ENCODE results near the gene ZDHHC19. TPM values are rescaled to one million over a fixed set of nuclear protein-coding genes. Genes with fewer than 3 reads are reported as not detected.
"Not testable (repeated sequence)": the region's sequence is repeated elsewhere in the genome, so short reads cannot be mapped to it uniquely, and the experiment has no call there.

The ZDHHC19 gene
- polyA plus RNA-seq, 12 donors, result 0.16 to 0.31 (median 0.30) TPM; not detected in 9

- no peak for DNase-seq
These were observed 14.7 kb upstream of the ZDHHC19 start for GRCh38 chr3:196225763-196226364.

DNA sequence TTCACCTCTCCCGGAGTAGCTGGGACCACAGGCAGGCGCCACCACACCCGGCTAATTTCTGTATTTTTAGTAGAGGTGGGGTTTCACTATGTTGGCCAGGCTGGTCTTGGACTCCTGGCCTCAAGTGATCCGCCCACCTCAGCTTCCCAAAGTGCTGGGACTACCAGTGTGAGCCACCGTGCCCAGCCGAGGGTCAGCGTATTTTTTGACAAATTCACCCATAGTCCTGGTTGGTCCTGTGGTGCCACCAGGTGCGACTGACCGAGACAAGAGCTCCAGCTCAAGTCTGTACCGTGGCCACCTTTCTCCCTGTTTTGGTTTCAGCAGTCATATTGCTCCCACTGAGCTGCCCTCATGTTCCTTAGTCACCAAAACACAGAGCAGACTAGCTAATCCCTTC, 13.9 kb upstream of the ZDHHC19 start:
- DNase-seq, result no peak

DNA sequence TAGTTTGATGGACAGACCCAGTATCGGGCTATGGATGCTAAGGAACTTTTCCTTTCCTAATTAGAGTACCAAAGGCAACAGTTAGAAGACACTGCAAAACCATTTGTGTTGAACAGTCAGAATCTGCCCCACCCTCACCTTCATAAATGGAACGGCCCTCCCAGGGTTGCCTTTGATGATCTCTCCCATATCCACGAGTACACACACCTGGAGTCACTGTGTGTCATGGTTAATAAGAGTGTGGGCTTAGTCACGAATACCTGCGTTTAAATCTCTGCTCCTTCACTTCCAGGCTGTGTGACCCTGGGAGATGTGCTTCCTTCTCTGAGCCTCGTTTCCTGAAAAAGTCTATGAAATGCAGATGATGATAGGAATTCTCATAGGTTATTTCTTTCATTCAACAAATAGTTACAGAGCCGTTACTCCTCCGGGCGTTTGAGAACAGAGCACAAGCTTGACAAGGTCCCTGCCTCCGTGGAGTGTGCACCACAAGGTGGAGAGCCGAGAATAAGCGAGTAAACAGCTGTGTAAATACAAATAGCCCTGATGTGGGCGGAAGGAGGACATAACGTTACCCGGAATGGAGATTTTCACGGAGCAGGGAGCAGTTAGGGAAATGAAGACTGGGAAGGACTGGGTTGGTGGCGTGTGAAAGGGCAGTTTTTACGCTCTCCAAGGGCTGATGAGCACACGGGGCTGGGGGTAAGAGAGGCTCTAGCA, 11.8 kb upstream of the ZDHHC19 start:
- no peak for DNase-seq

DNA sequence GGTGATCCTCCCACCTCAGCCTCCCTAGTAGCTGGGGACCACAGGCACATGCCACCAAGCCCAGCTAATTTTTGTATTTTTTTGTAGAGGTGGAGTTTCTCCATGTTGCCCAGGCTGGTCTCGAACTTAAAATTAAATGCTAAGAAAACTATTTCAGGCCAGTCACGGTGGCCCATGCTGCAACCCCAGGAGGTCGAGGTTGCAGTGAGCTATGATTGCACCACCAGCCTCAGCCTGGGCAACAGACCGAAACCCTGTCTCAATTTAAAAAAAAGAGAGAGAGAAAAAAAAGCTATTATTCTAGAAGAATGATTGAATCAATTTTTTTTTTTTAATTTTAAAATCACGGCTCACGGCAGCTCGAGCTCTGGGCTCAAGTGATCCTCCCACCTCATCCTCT, 9.8 kb upstream of the ZDHHC19 start:
- DNase-seq, result no peak

DNA sequence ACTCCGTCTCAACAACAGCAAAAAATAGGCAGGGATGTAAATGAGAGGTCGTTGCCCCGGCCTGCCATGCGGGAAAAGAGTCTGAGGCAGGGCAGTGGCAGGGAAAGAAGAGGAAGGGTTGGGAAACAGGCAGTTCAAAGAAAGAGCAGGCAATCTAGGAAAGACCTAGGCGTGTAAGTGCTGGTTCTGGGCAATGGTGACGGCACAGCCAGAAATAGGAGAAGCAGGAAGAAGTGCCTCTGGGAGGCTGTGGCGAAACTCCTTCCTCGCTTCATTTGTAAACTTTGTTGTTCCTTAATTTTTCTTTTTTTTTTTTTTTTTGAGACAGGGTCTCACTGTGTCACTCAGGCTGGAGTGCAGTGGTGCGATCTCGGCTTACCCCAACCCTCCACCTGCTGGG, 9.4 kb upstream of the ZDHHC19 start:
- no peak for DNase-seq

GRCh38 chr3:196219970-196220311, 8.7 kb upstream of the ZDHHC19 start:
- DNase-seq, result no peak

DNA sequence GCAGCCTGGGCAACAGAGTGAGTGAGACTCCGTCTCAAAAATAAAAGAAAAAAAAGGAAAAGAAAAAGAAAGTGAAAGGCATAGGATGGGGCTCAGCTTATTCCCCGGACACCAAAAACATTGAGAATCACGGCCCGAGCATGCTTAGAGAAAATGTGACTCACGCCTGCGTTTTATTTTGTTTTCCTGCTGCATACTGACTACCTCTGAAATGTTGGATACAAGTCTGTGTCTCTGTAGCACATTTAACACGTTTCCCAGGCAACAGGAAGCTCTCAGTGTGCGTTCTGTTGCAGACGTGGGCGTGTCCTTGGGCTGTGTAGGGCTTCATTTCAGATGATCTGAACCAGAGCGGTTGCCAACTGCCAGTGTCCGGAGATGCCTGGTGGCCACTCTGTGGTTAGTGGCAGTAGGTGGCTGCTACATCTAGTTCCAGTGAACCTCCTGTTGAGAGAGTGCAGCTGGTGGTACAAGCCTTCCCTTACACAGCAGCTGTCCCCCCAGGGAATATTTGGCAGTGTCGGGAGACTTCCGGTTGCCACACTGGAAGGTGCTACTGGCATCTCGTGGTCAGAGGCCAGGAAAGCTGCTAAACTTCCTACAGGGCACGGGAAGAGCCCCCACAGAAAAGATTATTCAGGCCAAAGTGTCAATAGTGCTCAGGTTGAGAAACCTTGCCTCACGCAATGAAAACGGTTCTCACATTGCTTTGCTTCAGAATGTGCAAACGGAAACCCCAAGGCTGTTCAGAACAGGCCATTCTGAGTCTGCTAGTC, 8.2 kb upstream of the ZDHHC19 start:
- peak; percentile 66 for DNase-seq

GRCh38 chr3:196218155-196218712, 7.0 kb upstream of the ZDHHC19 start:
- DNase-seq, result no peak

DNA sequence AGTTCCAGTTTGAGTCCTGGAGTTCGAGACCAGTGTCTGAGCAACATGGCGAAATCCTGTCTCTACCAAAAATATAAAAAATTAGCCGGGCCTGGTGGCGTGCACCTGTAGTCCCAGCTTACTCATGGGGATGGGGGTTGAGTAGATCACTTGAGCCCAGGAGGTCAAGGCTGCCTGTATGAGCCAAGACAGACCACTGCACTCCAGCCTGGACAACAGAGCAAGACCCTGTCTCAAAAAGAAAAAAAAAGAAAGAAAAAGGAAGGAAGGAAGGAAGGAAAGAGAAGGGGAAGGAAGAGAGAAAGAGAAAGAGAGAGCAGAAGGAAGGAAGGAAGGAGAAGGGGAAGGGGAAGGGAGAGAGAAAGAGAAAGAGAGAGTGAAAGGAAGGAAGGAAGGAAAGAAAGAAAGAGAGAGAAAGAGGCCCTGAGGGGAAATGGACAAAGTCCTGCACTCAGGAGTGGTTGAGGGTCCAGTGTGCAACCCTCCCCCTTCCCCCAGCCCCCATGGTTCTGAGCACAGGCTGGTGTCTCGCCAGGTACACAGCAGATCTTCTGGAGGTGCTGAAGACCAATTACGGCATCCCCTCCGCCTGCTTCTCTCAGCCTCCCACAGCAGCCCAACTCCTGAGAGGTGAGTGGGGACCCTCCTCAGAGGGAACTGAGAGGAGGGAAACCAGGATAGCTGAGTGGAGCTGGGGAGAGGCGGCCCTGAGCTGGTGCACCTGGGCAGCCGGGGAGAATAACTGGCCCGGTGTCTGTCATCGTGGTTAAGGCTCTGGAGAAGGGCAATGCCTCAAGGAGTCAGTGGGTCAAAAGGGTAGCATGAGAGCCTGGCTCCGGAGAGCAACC, 6.3 kb upstream of the ZDHHC19 start:
- DNase-seq, result no peak

DNA sequence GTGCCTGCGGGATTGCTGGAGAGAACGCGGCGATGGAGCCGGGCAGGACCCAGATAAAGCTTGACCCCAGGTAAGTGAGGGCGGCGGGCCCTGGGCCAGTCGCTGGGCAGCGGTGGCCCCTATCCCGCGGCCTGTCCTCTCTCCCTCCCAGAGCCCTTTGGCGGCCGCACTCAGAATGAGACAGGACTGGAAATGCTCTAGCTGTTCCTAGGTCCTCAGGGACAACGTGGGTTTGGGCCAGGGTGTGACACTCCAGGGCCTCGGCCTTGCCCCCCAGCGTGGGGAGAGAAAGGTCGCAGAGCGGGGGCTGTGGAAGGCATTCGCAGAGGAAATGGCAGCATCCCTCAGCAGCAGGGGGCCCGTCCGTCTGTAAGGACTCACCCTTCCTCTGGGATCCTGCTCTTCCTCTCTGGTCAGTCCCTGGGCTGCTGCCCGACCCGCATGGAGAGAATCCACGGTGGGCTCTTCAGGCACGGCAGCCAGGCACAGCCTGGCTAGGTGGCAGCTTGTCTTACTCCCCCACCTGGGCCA, 5.5 kb upstream of the ZDHHC19 start:
- no peak for DNase-seq

DNA sequence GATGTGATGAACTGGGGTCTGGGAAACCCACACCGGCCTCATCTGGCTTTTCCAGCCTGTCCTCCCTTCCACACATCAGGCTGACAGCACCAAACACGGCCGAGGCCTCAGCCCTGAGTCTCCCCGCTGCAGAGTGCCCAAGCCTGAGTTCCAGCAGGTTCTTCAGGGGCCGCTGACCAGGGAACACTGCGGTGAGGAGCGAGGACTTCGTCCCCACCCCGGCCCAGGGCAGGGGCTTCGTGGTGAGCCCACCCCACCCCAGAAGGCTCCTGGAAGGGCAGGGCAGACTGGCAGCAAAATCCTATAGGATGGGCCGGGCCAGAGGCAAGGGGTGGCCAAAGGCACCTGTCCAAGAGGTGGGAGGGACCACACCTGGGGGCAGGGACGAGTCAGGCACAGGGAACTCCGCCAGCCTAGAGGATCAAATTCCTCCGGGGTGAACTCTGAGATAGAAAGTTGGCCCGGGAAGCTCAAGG, 4.9 kb upstream of the ZDHHC19 start, which contains the start of gene SLC51A:
SLC51A (plus strand) TSS at position 446 of the 476 bp plus-strand sequence. CDS start 179 bp downstream, outside the sequence.
- DNase-seq, result no peak

- no peak for DNase-seq
These were observed 4.4 kb upstream of the ZDHHC19 start for GRCh38 chr3:196215493-196216020.

- DNase-seq, result no peak
These were observed 3.7 kb upstream of the ZDHHC19 start for GRCh38 chr3:196214783-196215441.

DNA sequence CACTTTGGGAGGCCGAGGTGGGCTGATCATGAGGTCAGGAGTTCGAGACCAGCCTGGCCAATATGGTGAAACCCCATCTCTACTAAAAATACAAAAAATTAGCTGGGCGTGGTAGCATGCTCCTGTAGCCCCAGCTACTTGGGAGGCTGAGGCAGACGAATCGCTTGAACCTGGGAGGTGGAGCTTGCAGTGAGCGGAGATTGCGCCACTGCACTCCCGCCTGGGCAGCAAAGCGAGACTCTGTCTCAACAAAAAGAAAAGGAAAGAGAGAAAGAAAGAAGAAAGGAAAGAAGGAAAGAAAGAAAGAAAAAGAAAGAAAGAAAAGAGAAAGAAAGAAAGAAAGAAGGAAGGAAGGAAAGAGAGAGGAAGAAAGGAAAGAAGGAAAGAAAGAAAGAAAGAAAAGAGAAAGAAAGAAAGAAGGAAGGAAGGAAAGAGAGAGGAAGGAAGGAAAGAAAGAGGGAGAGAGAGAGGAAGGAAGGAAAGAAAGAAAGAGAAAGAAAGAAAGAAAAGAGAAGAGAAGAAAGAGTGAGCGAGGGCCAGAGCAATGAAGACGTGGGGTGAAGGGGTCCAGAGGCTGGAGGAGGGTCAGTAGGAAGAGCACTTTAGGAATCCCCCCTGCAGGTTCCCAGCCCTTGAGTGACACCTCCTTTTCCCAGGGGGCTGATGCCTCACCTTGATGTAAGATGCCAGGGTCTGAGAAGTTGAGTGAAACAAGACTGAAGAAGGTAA, 1.1 kb downstream of the ZDHHC19 start:
- not testable (repeated sequence) for DNase-seq

GRCh38 chr3:196208942-196209695, 2.1 kb downstream of the ZDHHC19 start:
- DNase-seq, result no peak

DNA sequence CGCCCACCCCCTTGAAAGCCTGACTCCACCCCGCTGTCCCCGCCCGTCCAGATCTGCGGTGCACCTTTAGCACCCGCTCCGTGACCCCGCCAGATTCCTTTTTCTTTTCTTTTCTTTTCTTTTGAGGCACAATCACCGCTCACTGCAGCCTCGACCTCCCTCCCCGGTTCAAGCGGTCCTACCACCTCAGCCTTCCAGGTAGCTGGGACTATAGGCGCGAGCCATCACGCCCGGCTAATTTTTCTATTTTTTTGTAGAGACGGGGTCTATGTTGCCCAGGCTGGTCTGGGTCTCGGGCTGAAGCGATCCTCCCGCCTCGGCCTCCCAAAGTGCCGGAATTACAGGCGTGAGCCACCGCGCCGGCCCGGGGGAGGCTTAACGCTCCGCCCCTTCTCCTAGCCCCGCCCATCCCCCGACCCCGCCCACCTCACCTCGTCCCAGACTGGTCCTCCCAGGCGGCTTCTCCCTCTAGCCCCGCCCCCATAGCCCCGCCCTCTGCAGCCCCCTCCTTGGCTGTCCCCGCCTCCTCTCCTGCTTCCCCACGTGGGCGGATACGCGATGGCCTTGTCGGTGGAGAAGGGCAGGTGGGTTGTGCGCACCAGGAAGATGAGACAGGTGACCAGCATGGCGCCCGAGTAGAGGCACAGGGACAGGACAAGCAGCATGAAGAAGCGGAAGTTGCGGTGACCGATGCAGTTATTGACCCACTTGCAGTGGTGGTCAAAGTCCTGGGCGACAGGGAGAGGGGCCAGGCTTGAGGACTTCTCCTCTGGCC, 3.2 kb downstream of the ZDHHC19 start:
- DNase-seq, result no peak

DNA sequence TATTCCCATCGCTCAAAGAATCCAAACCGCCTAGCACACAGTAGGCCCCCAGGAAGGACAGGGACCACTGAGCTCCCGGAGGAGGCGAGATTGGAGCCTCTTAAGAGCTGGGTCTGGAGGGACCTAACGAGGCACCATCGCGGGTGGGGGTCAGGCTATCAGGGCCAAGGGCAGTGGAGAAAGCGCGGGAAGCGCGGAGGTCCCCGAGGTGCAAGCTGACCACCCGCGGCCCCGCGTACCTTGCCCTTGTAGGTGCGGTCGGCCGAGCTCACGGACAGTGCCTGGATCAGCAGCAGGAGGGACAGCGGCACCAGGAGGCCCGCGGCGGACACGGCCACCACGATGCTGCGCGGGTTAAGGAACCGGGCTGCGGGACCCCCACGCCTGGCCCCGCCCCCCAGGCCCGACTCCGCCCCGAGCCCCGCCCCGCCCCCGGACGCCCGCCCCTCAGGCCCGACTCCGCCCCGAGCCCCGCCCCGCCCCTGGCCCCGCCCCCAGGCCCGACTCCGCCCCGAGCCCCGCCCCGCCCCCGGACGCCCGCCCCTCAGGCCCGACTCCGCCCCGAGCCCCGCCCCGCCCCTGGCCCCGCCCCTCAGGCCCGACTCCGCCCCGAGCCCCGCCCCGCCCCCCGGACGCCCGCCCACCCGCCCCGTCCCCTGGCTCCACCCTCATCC, 3.9 kb downstream of the ZDHHC19 start:
- DNase-seq, result no peak
